Measurements from ENCODE around the gene METTL22.

METTL22 gene

DNA sequence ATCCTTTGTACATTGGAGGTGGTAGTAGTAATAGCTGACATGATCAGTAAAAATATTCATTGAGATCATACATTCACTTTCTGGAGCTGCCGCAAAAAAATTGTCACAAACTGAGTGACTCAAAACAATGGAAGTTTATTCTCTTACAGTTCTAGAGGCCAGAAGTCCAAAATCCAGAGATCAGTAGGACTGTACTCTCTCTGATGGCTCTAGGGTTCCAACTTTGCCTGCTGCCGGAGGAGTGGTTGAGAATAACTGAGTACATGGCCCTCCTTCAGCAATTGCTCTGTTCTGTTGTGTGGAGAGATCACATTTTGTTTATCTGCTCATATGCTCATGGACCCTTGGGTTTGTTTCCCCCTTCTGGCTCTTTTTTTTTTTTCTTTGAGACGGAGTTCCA is 76.5 kb downstream of the METTL22 start:
- H3K27me3 Mint-ChIP-seq: no peaks in the 10 kb centered on the region
- H3K36me3 Mint-ChIP-seq (ENCODE audit: low read depth): peaks cover 1% of the 10 kb centered on the region
- no peak overlapping the region for H3K27ac Mint-ChIP-seq
- no peak for ATAC-seq
- H3K4me3 Mint-ChIP-seq: no peak overlapping the region
- no peaks in the 10 kb centered on the region for H3K4me1 Mint-ChIP-seq
- no peak for DNase-seq
- H3K9me3 Mint-ChIP-seq: no peaks in the 10 kb centered on the region
